Eye (tissue), 1 donor: ENCODE measurements around the gene JAK2.
"Not testable (repeated sequence)": the region's sequence is repeated elsewhere in the genome, so short reads cannot be mapped to it uniquely, and the experiment has no call there.

Experiments used
- DNase-seq: peaks from one replicate; pipeline ENCODE4 v3.0.0-alpha.2; 2015

Gene JAK2

GRCh38 chr9:5044160-5044559, 59.1 kb downstream of the JAK2 start:
- no peak for DNase-seq

GRCh38 chr9:5052838-5053237, 67.8 kb downstream of the JAK2 start:
- no peak for DNase-seq

GRCh38 chr9:5062631-5063030, 77.6 kb downstream of the JAK2 start:
- DNase-seq = no peak

GRCh38 chr9:5072871-5073270, 87.8 kb downstream of the JAK2 start:
- DNase-seq = no peak

GRCh38 chr9:5073701-5074100, 88.6 kb downstream of the JAK2 start:
- DNase-seq = no peak

- no peak for DNase-seq
These were observed 100.9 kb downstream of the JAK2 start for GRCh38 chr9:5085993-5086392.

GRCh38 chr9:5089737-5090136, 104.7 kb downstream of the JAK2 start:
- no peak for DNase-seq

- no peak for DNase-seq
These were observed 110.7 kb downstream of the JAK2 start for GRCh38 chr9:5095795-5096194.

- no peak for DNase-seq
These were observed 114.4 kb downstream of the JAK2 start for GRCh38 chr9:5099466-5099865.

- not testable (repeated sequence) for DNase-seq
These were observed 116.1 kb downstream of the JAK2 start for GRCh38 chr9:5101127-5101526.

GRCh38 chr9:5106517-5106916, 121.4 kb downstream of the JAK2 start:
- not testable (repeated sequence) for DNase-seq

- DNase-seq = no peak
These were observed 126.0 kb downstream of the JAK2 start for GRCh38 chr9:5110867-5111681.

GRCh38 chr9:5111696-5112095, 126.6 kb downstream of the JAK2 start:
- DNase-seq = no peak

- no peak for DNase-seq
These were observed 127.1 kb downstream of the JAK2 start for GRCh38 chr9:5112109-5112592.

GRCh38 chr9:5112646-5113045, 127.6 kb downstream of the JAK2 start:
- no peak for DNase-seq

GRCh38 chr9:5113523-5113922, 128.5 kb downstream of the JAK2 start:
- no peak for DNase-seq

- no peak for DNase-seq
These were observed 129.1 kb downstream of the JAK2 start for GRCh38 chr9:5113994-5114748.

- DNase-seq = no peak
These were observed 137.0 kb downstream of the JAK2 start for GRCh38 chr9:5122116-5122515.

GRCh38 chr9:5122516-5122915, 137.4 kb downstream of the JAK2 start:
- DNase-seq = no peak

GRCh38 chr9:5140151-5140550, 155.1 kb downstream of the JAK2 start:
- DNase-seq = no peak

- DNase-seq = no peak
These were observed 159.1 kb downstream of the JAK2 start for GRCh38 chr9:5144217-5144616.

- DNase-seq = no peak
These were observed 161.2 kb downstream of the JAK2 start for GRCh38 chr9:5146241-5146640.
